ENCODE measurements around the gene GLI3. TPM values are rescaled to one million over a fixed set of nuclear protein-coding genes. Genes with fewer than 3 reads are reported as not detected.

Gene GLI3
- total and polyA plus RNA-seq, 2 of the 4 experiments (the other 2 are of a cell fraction) = 1.3 to 3.9 TPM

- H4K8ac ChIP-seq (ENCODE audit: low read depth in 2 of 2, low read length in 2 of 2) = no peak overlapping the region
- no peak overlapping the region; the same call in 1 of the 2 replicates for H3K23ac ChIP-seq (ENCODE audit: low read depth, low read length)
- no peak overlapping the region for H3K4me2 ChIP-seq (ENCODE audit: low read depth, low read length)
- H3K27me3 ChIP-seq (ENCODE audit: control insufficient read depth, insufficient read depth, low read length) = no peaks in the 10 kb centered on the region
- no peak overlapping the region for H2AFZ ChIP-seq (replicated peaks; ENCODE audit: low read length, poor library complexity)
- H3K9ac ChIP-seq (ENCODE audit: low read depth, low read length) = no peak overlapping the region
- no peak overlapping the region for H3K14ac ChIP-seq (replicated peaks; ENCODE audit: low read depth, low read length)
- ATAC-seq (ENCODE audit: low read depth) (no peak), DNase-seq (no peak)
- H3K27ac ChIP-seq (ENCODE audit: insufficient read depth, low read length) = no peak overlapping the region
- H3K9me3 ChIP-seq (ENCODE audit: control insufficient read depth, insufficient read depth, low read length) = no peaks in the 10 kb centered on the region
- H3K36me3 ChIP-seq (ENCODE audit: control insufficient read depth, insufficient read depth, low read length) = peaks cover 12% of the 10 kb centered on the region; the same call in 1 of the 2 replicates
- CTCF ChIA-PET = no interaction called here
- no peak overlapping the region for H4K5ac ChIP-seq (ENCODE audit: low read depth, low read length)
- no TSS peak for BruUV-seq (replicated peaks)
- H2AK9ac ChIP-seq (replicated peaks; ENCODE audit: low read depth, low read length, poor library complexity) = no peak overlapping the region
- POLR2A ChIA-PET (ENCODE audit: unreplicated experiment) = no interaction called here
- no peak overlapping the region for H2BK20ac ChIP-seq (ENCODE audit: low read depth, low read length)
- H2BK120ac ChIP-seq (ENCODE audit: low read depth, low read length) = no peak overlapping the region
- intact Hi-C loops (cut with micrococcal nuclease) = no loop called here
- H2AK5ac ChIP-seq (ENCODE audit: low read depth, low read length) = no peak overlapping the region
- H2BK15ac ChIP-seq (ENCODE audit: low read depth, low read length) = no peak overlapping the region
- H4K91ac ChIP-seq (ENCODE audit: insufficient read depth, low read depth, low read length) = no peak overlapping the region
- no peak overlapping the region for H2BK5ac ChIP-seq (ENCODE audit: low read depth, low read length, poor library complexity, severe bottlenecking)
- in situ Hi-C loops (cut with MboI; ENCODE audit: low sequenced_read_pairs) = no loop called here
- H4K20me1 ChIP-seq (ENCODE audit: insufficient read depth, low read length) = no peaks in the 10 kb centered on the region
- no peak overlapping the region for H3K18ac ChIP-seq (ENCODE audit: low read depth, low read length)
- dilution Hi-C loops (cut with HindIII; ENCODE audit: low sequenced_read_pairs, unreplicated experiment) = no loop called here
- peaks cover 9% of the 10 kb centered on the region; the same call in 1 of the 2 replicates for H3K4me1 ChIP-seq (ENCODE audit: control insufficient read depth, insufficient read depth, low read length)
- no peak overlapping the region for H3K4ac ChIP-seq (ENCODE audit: low read depth, low read length)
- WGBS, 2 experiments (ENCODE audit: extremely low coverage in 2 of 2, insufficient read length in 1 of 2) = no CpG with 5 or more reads among the region's 3 CpGs
- H3K79me1 ChIP-seq (ENCODE audit: low read depth in 1 of 2, low read length in 2 of 2) = peaks cover 0 to 10% of the 10 kb centered on the region in 2 experiments; a peak in 3 of 4 replicates
- TF ChIP-seq RCOR1 (IDR thresholded peaks at IDR 0.05; ENCODE audit: insufficient replicate concordance, low read length) (no peak), MAZ (IDR thresholded peaks at IDR 0.05; ENCODE audit: borderline replicate concordance, low read depth, low read length) (no peak), CHD1 (IDR thresholded peaks at IDR 0.05; ENCODE audit: low read depth, low read length) (no peak), SMC3 (IDR thresholded peaks at IDR 0.05; ENCODE audit: low read depth, low read length) (no peak), CTCF (conservative IDR thresholded peaks at IDR 0.05; ENCODE audit: low read depth, low read length) (no peak), MXI1 (IDR thresholded peaks at IDR 0.05; ENCODE audit: borderline replicate concordance, low read depth, low read length) (no peak), USF2 (IDR thresholded peaks at IDR 0.05; ENCODE audit: low read depth, low read length) (no peak), MAFK (IDR thresholded peaks at IDR 0.05; ENCODE audit: low read depth, low read length) (no peak), BHLHE40 (IDR thresholded peaks at IDR 0.05; ENCODE audit: low read depth, low read length) (no peak), POLR2A (IDR thresholded peaks at IDR 0.05; ENCODE audit: low read depth, low read length) (no peak), RAD21 (IDR thresholded peaks at IDR 0.05; ENCODE audit: low read length) (no peak), NFE2L2 (IDR thresholded peaks at IDR 0.05; ENCODE audit: low read depth, low read length) (no peak), RFX5 (IDR thresholded peaks at IDR 0.05; ENCODE audit: low read depth, low read length) (no peak), FOS (IDR thresholded peaks at IDR 0.05; ENCODE audit: low read depth, low read length) (no peak), CEBPB (IDR thresholded peaks at IDR 0.05; ENCODE audit: low read depth, low read length) (no peak), ELK1 (IDR thresholded peaks at IDR 0.05; ENCODE audit: borderline replicate concordance, low read depth, low read length) (no peak)
- no peak overlapping the region for H3K4me3 ChIP-seq (ENCODE audit: insufficient read depth, low read depth, low read length)
- H3K9me1 ChIP-seq (ENCODE audit: insufficient read depth, low read length) = peaks cover 11% of the 10 kb centered on the region; the same call in 1 of the 2 replicates
- no peak overlapping the region for H3K56ac ChIP-seq (ENCODE audit: extremely low read depth, insufficient read depth, low read length)
Observed at GRCh38 chr7:42106562-42106961, 130.4 kb downstream of the GLI3 start.

All from IMR-90 (cell line).